AG09309 (cell line): ENCODE data around the gene CLK2.

Experiments used
- DNase-seq: peaks from one replicate; pipeline ENCODE4 v3.0.0-alpha.2; 2010; ENCODE audit warnings: low read depth
- H3K4me3 ChIP-seq: 2 replicates; pipeline ENCODE4 v1.5.1; 2011; ENCODE audit warnings: mild to moderate bottlenecking, low read depth, low read length, moderate library complexity; ENCODE audit not compliant: control insufficient read depth
- CTCF ChIP-seq: IDR thresholded peaks from 2 replicates; pipeline ENCODE4 v1.5.1; 2011; ENCODE audit warnings: mild to moderate bottlenecking, low read depth, low read length, inconsistent platforms; ENCODE audit not compliant: insufficient read depth, control insufficient read depth; ENCODE audit errors: missing control alignments

CLK2 gene

GRCh38 chr1:155287987-155288543 lies 14.8 kb upstream of the CLK2 start:
- no peak for DNase-seq
- TF ChIP-seq CTCF: no peak
- H3K4me3 ChIP-seq: no peak overlapping the region

- no peak for TF ChIP-seq CTCF
- DNase-seq: no peak
- H3K4me3 ChIP-seq: no peak overlapping the region
These were observed 13.2 kb upstream of the CLK2 start for GRCh38 chr1:155286544-155286943.

GRCh38 chr1:155285631-155286044 lies 12.3 kb upstream of the CLK2 start:
- H3K4me3 ChIP-seq: no peak overlapping the region
- DNase-seq: no peak
- no peak for TF ChIP-seq CTCF

- no peak for TF ChIP-seq CTCF
- H3K4me3 ChIP-seq: no peak overlapping the region
- DNase-seq: no peak
These were observed 11.8 kb upstream of the CLK2 start for GRCh38 chr1:155285063-155285462.

GRCh38 chr1:155284476-155284875 lies 11.2 kb upstream of the CLK2 start:
- DNase-seq: no peak
- no peak overlapping the region for H3K4me3 ChIP-seq
- no peak for TF ChIP-seq CTCF

DNA sequence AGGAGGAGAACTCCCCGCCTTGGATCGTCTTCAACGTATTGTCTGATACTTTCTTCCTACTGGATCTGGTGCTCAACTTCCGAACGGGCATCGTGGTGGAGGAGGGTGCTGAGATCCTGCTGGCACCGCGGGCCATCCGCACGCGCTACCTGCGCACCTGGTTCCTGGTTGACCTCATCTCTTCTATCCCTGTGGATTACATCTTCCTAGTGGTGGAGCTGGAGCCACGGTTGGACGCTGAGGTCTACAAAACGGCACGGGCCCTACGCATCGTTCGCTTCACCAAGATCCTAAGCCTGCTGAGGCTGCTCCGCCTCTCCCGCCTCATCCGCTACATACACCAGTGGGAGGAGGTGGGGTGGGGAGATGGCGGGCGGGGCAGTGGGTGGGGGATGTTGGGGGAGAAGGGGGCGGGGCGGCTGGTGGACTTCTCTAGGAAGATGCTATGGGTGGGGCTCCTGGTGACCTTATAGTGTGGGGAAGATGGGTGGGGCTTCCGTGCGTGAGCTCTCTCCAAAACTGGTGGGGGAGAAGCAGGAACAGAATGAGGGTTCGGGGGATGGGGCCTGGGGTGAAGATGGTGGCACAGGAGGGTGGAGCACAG lies 9.3 kb upstream of the CLK2 start:
- no peak for DNase-seq
- H3K4me3 ChIP-seq: no peak overlapping the region
- TF ChIP-seq CTCF: no peak
